Loucy (cell line): Measurements from ENCODE around the gene GOLGA6L22.
"Not testable (repeated sequence)": the region's sequence is repeated elsewhere in the genome, so short reads cannot be mapped to it uniquely, and the experiment has no call there.

Experiments used
- H2AFZ ChIP-seq: fragments of 200-600 bp; sonication (generic); 2 replicates; pipeline ENCODE4 v1.6.0; 2016; ENCODE audit warnings: antibody characterized with exemption, mild to moderate bottlenecking, low read length, moderate library complexity
- H3F3A ChIP-seq: fragments of 200-600 bp; 2 replicates; pipeline ENCODE4 v1.6.0; 2016; ENCODE audit warnings: antibody characterized with exemption, low read depth, mild to moderate bottlenecking
- H3K27me3 ChIP-seq: fragments of 200-600 bp; sonication (generic); 2 replicates; pipeline ENCODE4 v1.6.1; 2014; ENCODE audit warnings: low read length, mild to moderate bottlenecking; ENCODE audit not compliant: insufficient read depth, poor library complexity, severe bottlenecking
- H3K36me3 ChIP-seq: fragments of 200-600 bp; sonication (generic); 2 replicates; pipeline ENCODE4 v1.6.1; 2016; ENCODE audit warnings: low read length; ENCODE audit not compliant: insufficient read depth
- H3K4me1 ChIP-seq: fragments of 200-600 bp; sonication (generic); 2 replicates; pipeline ENCODE4 v1.5.1; 2014; ENCODE audit warnings: low read length, mild to moderate bottlenecking; ENCODE audit not compliant: insufficient read depth, poor library complexity, severe bottlenecking
- H3K4me2 ChIP-seq: fragments of 200-600 bp; sonication (generic); 2 replicates; pipeline ENCODE4 v1.6.0; 2014; ENCODE audit warnings: antibody characterized with exemption, low read length, low read depth, mild to moderate bottlenecking; ENCODE audit not compliant: poor library complexity, severe bottlenecking
- H3K4me3 ChIP-seq: fragments of 200-600 bp; sonication (generic); 2 replicates; pipeline ENCODE4 v1.5.1; 2014; ENCODE audit warnings: low read length, mild to moderate bottlenecking, mixed read lengths; ENCODE audit not compliant: poor library complexity, severe bottlenecking
- H3K79me2 ChIP-seq: fragments of 200-600 bp; sonication (generic); 2 replicates; pipeline ENCODE4 v1.6.1; 2014; ENCODE audit warnings: low read length; ENCODE audit not compliant: insufficient read depth
- H3K9ac ChIP-seq: fragments of 200-600 bp; sonication (generic); 2 replicates; pipeline ENCODE4 v1.6.0; 2014; ENCODE audit warnings: mild to moderate bottlenecking, low read depth, low read length, moderate library complexity; ENCODE audit not compliant: poor library complexity, severe bottlenecking
- H3K9me2 ChIP-seq: fragments of 200-600 bp; sonication (generic); replicated peaks from 2 replicates; pipeline ENCODE4 v1.6.1; 2016; ENCODE audit warnings: low read depth, low read length, mixed read lengths
- H3K9me3 ChIP-seq: fragments of 200-600 bp; sonication (generic); 2 replicates; pipeline ENCODE4 v1.6.1; 2014; ENCODE audit warnings: mild to moderate bottlenecking, antibody characterized with exemption, low read length, low read depth; ENCODE audit not compliant: insufficient read depth
- H4K20me1 ChIP-seq: fragments of 200-600 bp; sonication (generic); 2 replicates; pipeline ENCODE4 v1.6.0; 2014; ENCODE audit warnings: antibody characterized with exemption, low read length, mild to moderate bottlenecking; ENCODE audit not compliant: insufficient read depth, poor library complexity, severe bottlenecking

Gene GOLGA6L22

DNA sequence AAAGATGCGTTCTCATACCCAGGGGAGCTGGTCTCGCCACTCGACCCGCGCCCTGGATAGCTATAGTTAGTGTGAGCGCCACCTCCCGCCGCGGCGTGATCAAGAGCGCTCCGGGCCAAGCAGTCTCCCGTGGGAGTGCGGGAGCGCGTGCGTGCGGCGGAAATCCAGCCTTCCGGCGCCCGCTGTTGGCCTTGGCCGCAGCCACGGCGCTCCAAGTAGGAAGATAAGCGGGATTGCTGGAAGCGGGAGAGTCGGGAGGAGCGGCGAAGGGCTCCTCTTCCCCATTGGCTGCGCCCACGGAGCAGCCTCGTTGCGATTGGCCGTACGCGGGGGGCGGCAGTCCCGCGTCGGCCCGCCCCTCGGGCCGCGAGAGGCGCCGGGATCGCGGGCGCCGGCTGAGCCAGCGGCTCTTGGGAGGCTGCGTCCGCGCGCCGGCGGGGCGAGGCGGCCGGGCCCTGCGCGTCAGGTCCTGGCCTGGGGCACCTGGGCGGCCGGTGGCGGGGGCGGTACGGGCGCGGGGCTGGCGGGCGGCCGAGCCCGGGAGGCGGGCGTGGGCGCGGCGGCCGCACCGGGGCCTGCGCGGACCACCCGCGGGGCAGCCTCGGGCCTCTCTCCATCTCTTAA, 35.9 kb downstream of the GOLGA6L22 start:
- H3K4me1 ChIP-seq, H3K79me2 ChIP-seq, H3K36me3 ChIP-seq, H3K9me2 ChIP-seq, H2AFZ ChIP-seq, H3K9me3 ChIP-seq, H3K9ac ChIP-seq, H3F3A ChIP-seq, H3K27me3 ChIP-seq, H4K20me1 ChIP-seq, H3K4me2 ChIP-seq: not testable (repeated sequence)
- peak overlapping the region; percentile 64 for H3K4me3 ChIP-seq

GRCh38 chr15:22497200-22497599, 38.5 kb downstream of the GOLGA6L22 start:
- not testable (repeated sequence) for H3K4me1 ChIP-seq, H3F3A ChIP-seq, H3K4me2 ChIP-seq, H3K9me2 ChIP-seq, H3K9ac ChIP-seq, H3K9me3 ChIP-seq, H3K27me3 ChIP-seq, H3K36me3 ChIP-seq, H4K20me1 ChIP-seq, H2AFZ ChIP-seq, H3K79me2 ChIP-seq, H3K4me3 ChIP-seq

- not testable (repeated sequence) for H4K20me1 ChIP-seq, H3F3A ChIP-seq, H3K4me3 ChIP-seq, H3K36me3 ChIP-seq, H3K79me2 ChIP-seq, H3K9me2 ChIP-seq, H3K9ac ChIP-seq, H3K4me1 ChIP-seq, H2AFZ ChIP-seq, H3K4me2 ChIP-seq, H3K9me3 ChIP-seq, H3K27me3 ChIP-seq
Observed at GRCh38 chr15:22498220-22498925, 39.7 kb downstream of the GOLGA6L22 start.

DNA sequence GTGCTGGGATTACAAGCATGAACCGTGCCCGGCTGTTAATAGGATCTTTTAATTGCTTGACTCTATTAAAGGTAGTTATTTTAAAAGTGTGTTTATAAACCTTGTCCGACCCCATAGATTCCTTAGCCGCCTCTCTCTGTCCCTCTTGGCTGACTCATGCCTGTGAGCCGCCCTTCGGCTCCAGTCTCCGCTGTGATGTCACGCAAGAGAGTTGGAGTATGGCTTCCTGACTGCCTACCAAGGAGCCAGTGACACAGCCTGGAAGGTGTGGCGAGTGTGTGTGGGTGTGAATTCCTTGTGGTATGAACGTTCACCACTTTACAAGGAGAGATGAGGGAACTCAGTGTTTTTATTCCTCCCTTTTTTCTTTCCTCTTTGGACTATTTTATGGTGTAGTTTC, 43.6 kb downstream of the GOLGA6L22 start:
- not testable (repeated sequence) for H3K9ac ChIP-seq, H3F3A ChIP-seq, H4K20me1 ChIP-seq, H3K4me3 ChIP-seq, H2AFZ ChIP-seq, H3K9me2 ChIP-seq, H3K79me2 ChIP-seq, H3K4me2 ChIP-seq, H3K4me1 ChIP-seq, H3K27me3 ChIP-seq, H3K36me3 ChIP-seq, H3K9me3 ChIP-seq

DNA sequence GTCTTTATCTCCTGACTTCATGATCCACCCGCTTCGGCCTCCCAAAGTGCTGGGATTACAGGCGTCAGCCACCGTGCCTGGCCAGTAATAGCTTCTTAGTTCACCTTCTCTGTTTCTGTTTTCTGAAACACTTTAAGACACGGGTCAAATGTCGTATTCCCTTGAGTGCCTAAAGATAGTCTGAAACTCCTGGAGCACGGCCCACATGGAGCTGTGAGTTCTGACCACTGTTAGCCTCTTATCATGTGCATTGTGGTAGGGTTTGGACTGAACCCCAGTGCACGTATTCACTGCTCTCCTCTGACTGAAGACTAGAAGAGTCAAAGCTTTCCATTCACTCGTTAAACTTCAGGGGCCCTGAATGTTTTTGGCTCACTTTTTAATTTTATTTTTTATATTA, 48.3 kb downstream of the GOLGA6L22 start:
- not testable (repeated sequence) for H3K27me3 ChIP-seq, H3K4me2 ChIP-seq, H3K79me2 ChIP-seq, H3K4me1 ChIP-seq, H3K4me3 ChIP-seq, H4K20me1 ChIP-seq, H3K36me3 ChIP-seq, H3K9me3 ChIP-seq, H3K9me2 ChIP-seq, H3K9ac ChIP-seq, H2AFZ ChIP-seq, H3F3A ChIP-seq

- H3K4me1 ChIP-seq, H3K27me3 ChIP-seq, H3K4me2 ChIP-seq, H3F3A ChIP-seq, H2AFZ ChIP-seq, H3K9ac ChIP-seq, H4K20me1 ChIP-seq, H3K4me3 ChIP-seq, H3K9me2 ChIP-seq, H3K36me3 ChIP-seq, H3K9me3 ChIP-seq, H3K79me2 ChIP-seq: not testable (repeated sequence)
Observed at GRCh38 chr15:22516140-22516539, 57.4 kb downstream of the GOLGA6L22 start.
